Endothelial cell of umbilical vein (primary cell): ENCODE data around the gene COL15A1. TPM values are rescaled to one million over a fixed set of nuclear protein-coding genes. Genes with fewer than 3 reads are reported as not detected.

Experiments
- BruUV-seq: library from RNA; stranded (reverse); fragments of 400-500 nt; replicated peaks from 2 replicates; lab custom pipeline; 2021; lab: Mats Ljungman, UMichigan
- CTCF ChIA-PET: fragments of 300-600, 350-600 bp; sonication (Branson Sonifier 250); formaldehyde crosslinking; loops from one replicate; lab custom pipeline; 2021; ENCODE audit warnings: antibody characterized with exemption, inconsistent platforms; lab: Charles Lee
- POLR2A ChIA-PET: fragments of 300-600, 350-600 bp; sonication (Branson Sonifier 250); formaldehyde crosslinking; loops from one replicate; lab custom pipeline; 2021; ENCODE audit warnings: antibody characterized with exemption, inconsistent platforms; lab: Charles Lee
- DNase-seq: peaks from one replicate; pipeline ENCODE4 v3.0.0-alpha.2; 2011; ENCODE audit warnings: low read depth, low spot score
- FAIRE-seq: peaks from 2 replicates; lab custom pipeline; 2011; peaks lifted over from hg19 to GRCh38; lab: Jason Lieb, UNC
- H2AFZ ChIP-seq: 2 replicates; pipeline ENCODE4 v1.6.0; 2012; ENCODE audit warnings: low read depth, low read length, control low read depth, inconsistent platforms
- H3K27ac ChIP-seq: 2 replicates; pipeline ENCODE4 v1.5.1; 2011; ENCODE audit warnings: low read depth, mild to moderate bottlenecking, control low read depth, low read length, moderate library complexity; ENCODE audit not compliant: insufficient read depth
- H3K27me3 ChIP-seq, 2 experiments: 2 replicates each; pipeline versions ENCODE4 v1.6.0 to v1.6.1; 2011; ENCODE audit warnings: low read length in 2 of 2, mixed read lengths in 1 of 2; ENCODE audit not compliant: control insufficient read depth in 2 of 2, insufficient read depth in 2 of 2
- H3K36me3 ChIP-seq, 2 experiments: 2 replicates in 1 of 2; 3 replicates in 1 of 2; pipeline ENCODE4 v1.5.1; 2011; ENCODE audit warnings: low read length in 2 of 2, mild to moderate bottlenecking in 1 of 2, moderate library complexity in 1 of 2; ENCODE audit not compliant: control insufficient read depth in 2 of 2, insufficient read depth in 2 of 2; ENCODE audit errors: extremely low read depth in 1 of 2
- H3K4me1 ChIP-seq: 3 replicates; pipeline ENCODE4 v1.5.1; 2011; ENCODE audit warnings: mild to moderate bottlenecking, low read length; ENCODE audit not compliant: control insufficient read depth, insufficient read depth; ENCODE audit errors: extremely low read depth
- H3K4me2 ChIP-seq: 2 replicates; pipeline ENCODE4 v1.6.1; 2011; ENCODE audit warnings: low read length, control low read depth, mixed read lengths; ENCODE audit not compliant: insufficient read depth
- H3K4me3 ChIP-seq, 3 experiments: fragments of 200-600 bp in 1 of 3; sonication (generic), shearing (Covaris generic) in 1 of 3; replicated peaks in 1 of 3; 2 replicates each; pipeline ENCODE4 v1.5.1; 2011 to 2016; ENCODE audit warnings: control low read depth in 3 of 3, low read length in 3 of 3, mild to moderate bottlenecking in 2 of 3, inconsistent platforms in 1 of 3, low read depth in 1 of 3, moderate library complexity in 1 of 3; ENCODE audit not compliant: insufficient read depth in 1 of 3
- H3K79me2 ChIP-seq: 2 replicates; pipeline ENCODE4 v1.6.0; 2012; ENCODE audit warnings: low read length, inconsistent platforms; ENCODE audit not compliant: control insufficient read depth, insufficient read depth
- H3K9ac ChIP-seq: replicated peaks from 2 replicates; pipeline ENCODE3; 2011; ENCODE audit warnings: low read length, control low read depth; ENCODE audit not compliant: insufficient read depth; ENCODE audit errors: extremely low read depth
- H3K9me1 ChIP-seq: replicated peaks from 3 replicates; pipeline ENCODE4 v1.6.0; 2011; ENCODE audit warnings: mild to moderate bottlenecking, low read length; ENCODE audit not compliant: control insufficient read depth, insufficient read depth; ENCODE audit errors: extremely low read depth
- H3K9me3 ChIP-seq: replicated peaks from 2 replicates; pipeline ENCODE4 v1.5.1; 2012; ENCODE audit warnings: low read length, inconsistent platforms; ENCODE audit not compliant: control insufficient read depth, insufficient read depth
- H4K20me1 ChIP-seq: replicated peaks from 2 replicates; pipeline ENCODE3; 2011; ENCODE audit warnings: mild to moderate bottlenecking, low read length; ENCODE audit not compliant: control insufficient read depth, insufficient read depth; ENCODE audit errors: extremely low read depth
- EZH2 ChIP-seq: IDR thresholded peaks from 2 replicates; pipeline ENCODE4 v1.6.1; 2012; ENCODE audit warnings: borderline replicate concordance, low read depth, mild to moderate bottlenecking, moderate library complexity, low read length, inconsistent platforms; ENCODE audit not compliant: severe bottlenecking
- FOS ChIP-seq: IDR thresholded peaks from 2 replicates; pipeline ENCODE4 v1.6.1; 2011; ENCODE audit warnings: mild to moderate bottlenecking, low read length, moderate library complexity, borderline replicate concordance; ENCODE audit not compliant: insufficient read depth
- GATA2 ChIP-seq: IDR thresholded peaks from 2 replicates; pipeline ENCODE4 v1.7.0; 2011; ENCODE audit warnings: low read depth, mild to moderate bottlenecking, moderate library complexity, mixed read lengths, low read length; ENCODE audit not compliant: insufficient read length, insufficient read depth
- JUN ChIP-seq: IDR thresholded peaks from 2 replicates; pipeline ENCODE4 v1.6.1; 2011; ENCODE audit warnings: borderline replicate concordance, low read depth; ENCODE audit not compliant: insufficient read length, insufficient read depth
- MYC ChIP-seq: IDR thresholded peaks from one replicate; pipeline ENCODE4 v1.6.1; 2011; ENCODE audit warnings: mild to moderate bottlenecking, low read depth, low read length
- POLR2A ChIP-seq: IDR thresholded peaks from 2 replicates; pipeline ENCODE4 v1.6.1; 2012; ENCODE audit warnings: low read depth, mild to moderate bottlenecking, control low read depth, low read length
- POLR2AphosphoS5 ChIP-seq: IDR thresholded peaks from 2 replicates; pipeline ENCODE4 v1.6.1; 2012; ENCODE audit warnings: low read depth, mild to moderate bottlenecking, control low read depth, low read length, moderate library complexity; ENCODE audit not compliant: insufficient read depth
- dilution Hi-C: fragments of 300-500 bp; cut with MboI; formaldehyde crosslinking; loops from one replicate; pipeline ENCODE4 v1.15.0; 2019; ENCODE audit warnings: low sequenced_read_pairs; ENCODE audit not compliant: extremely low pct_ligation_motif_present
- intact Hi-C: fragments of 100-400 bp; cut with micrococcal nuclease; formaldehyde crosslinking; loops from one replicate; pipeline ENCODE4 v1.10.0; 2022
- polyA plus RNA-seq, 4 experiments: library from polyadenylated mRNA; depleted of rRNA in 3 of 4; stranded (reverse) in 3 of 4; unstranded in 1 of 4; fragments of >200 nt; gene quantifications; 2 replicates each; pipeline versions ENCODE4 v1.2.1 to v1.2.3, GENCODE V29; 2011 to 2012; ENCODE audit warnings: missing spikeins in 1 of 4
- total RNA-seq: library from RNA; stranded (reverse); gene quantifications from 2 replicates; pipeline ENCODE4 v1.2.3, GENCODE V29; 2021
- TF ChIP-seq, protein P1 (sequence below), 2 donors: IDR thresholded peaks; 1 replicate in 1 of 2; 2 replicates in 1 of 2; pipeline ENCODE4 v1.5.1; 2011; ENCODE audit warnings: low read length in 2 of 2, mild to moderate bottlenecking in 2 of 2, moderate library complexity in 2 of 2, control low read depth in 1 of 2, inconsistent platforms in 1 of 2, low read depth in 1 of 2; ENCODE audit not compliant: insufficient read depth in 1 of 2; ENCODE audit errors: extremely low read depth in 1 of 2
- TF ChIP-seq, protein P2 (sequence below): IDR thresholded peaks from 2 replicates; pipeline ENCODE4 v1.6.1; 2011; ENCODE audit not compliant: insufficient read depth, insufficient read length

Gene COL15A1
- total and polyA plus RNA-seq, 2 donors (not counting 3 experiments of a cell fraction or from before 2014, with no cell fraction given): not detected

DNA sequence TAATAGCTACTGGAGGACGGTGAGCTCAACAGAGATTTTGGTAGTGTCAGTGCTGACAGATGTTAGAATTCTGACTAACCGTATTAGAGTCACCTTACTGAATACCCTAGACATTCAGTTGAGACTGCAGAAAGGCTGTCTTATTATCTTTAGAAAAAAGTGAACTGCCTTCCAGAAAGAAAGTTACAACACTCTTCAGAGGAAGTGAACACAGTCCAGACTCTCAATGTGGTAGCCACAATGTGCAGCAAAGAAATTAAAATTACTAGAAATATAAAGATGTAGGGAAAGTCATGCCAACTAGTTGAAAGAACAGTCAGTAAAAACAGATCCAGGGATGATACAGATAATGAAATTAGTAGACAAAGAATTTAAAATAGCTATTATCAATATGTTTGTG is 47.1 kb upstream of the COL15A1 start:
- no peaks in the 10 kb centered on the region for H3K4me1 ChIP-seq
- no peak overlapping the region for H3K4me3 ChIP-seq
- dilution Hi-C loops: no loop called here
- no peaks in the 10 kb centered on the region for H4K20me1 ChIP-seq
- FAIRE-seq (no peak), DNase-seq (no peak)
- no peaks in the 10 kb centered on the region for H3K9me3 ChIP-seq
- H3K9me1 ChIP-seq: no peaks in the 10 kb centered on the region
- no TSS peak for BruUV-seq
- ChIA-PET POLR2A (no interaction called here), CTCF (no interaction called here)
- peaks cover 2 to 4% of the 10 kb centered on the region in 2 experiments for H3K27me3 ChIP-seq
- no peak overlapping the region for H3K4me2 ChIP-seq
- no peaks in the 10 kb centered on the region for H3K36me3 ChIP-seq
- H3K79me2 ChIP-seq: no peaks in the 10 kb centered on the region
- H2AFZ ChIP-seq: no peak overlapping the region
- intact Hi-C loops: no loop called here
- H3K9ac ChIP-seq: no peak overlapping the region
- TF ChIP-seq POLR2A: no peak
- no peak for TF ChIP-seq MYC
- no peak for TF ChIP-seq FOS
- TF ChIP-seq POLR2AphosphoS5: no peak
- H3K27ac ChIP-seq: no peak overlapping the region

DNA sequence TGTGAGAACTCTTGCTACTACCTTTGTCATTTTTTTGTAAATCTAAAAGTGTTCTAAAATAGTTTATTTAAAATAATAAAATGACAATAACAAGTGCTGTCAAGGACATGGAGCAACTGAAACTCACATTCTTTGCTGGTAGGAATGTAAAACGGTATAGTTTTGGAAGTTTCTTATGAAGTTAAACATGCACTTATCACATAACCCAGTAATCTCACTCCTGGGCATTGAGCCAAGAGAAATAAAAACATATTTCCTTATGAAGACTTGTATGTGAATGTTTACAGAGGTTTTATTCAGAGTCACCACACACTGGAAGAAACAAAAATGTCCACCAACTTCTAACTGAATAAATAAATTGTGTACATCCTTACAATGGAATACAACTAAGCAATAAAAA is 46.0 kb upstream of the COL15A1 start:
- Histone ChIP-seq H3K9me1 (no peaks in the 10 kb centered on the region), H3K4me3 (no peak overlapping the region), H3K36me3 (no peaks in the 10 kb centered on the region), H3K79me2 (no peaks in the 10 kb centered on the region), H3K4me2 (no peak overlapping the region), H3K9me3 (no peaks in the 10 kb centered on the region), H3K27me3 (peaks cover 4% of the 10 kb centered on the region in 2 experiments), H2AFZ (no peak overlapping the region), H3K27ac (no peak overlapping the region), H4K20me1 (no peaks in the 10 kb centered on the region), H3K9ac (no peak overlapping the region), H3K4me1 (no peaks in the 10 kb centered on the region)
- DNase-seq: peak; percentile 27
- TF ChIP-seq MYC (no peak), GATA2 (no peak), POLR2AphosphoS5 (no peak), EZH2 (no peak), POLR2A (no peak), JUN (no peak), FOS (no peak)
- TF ChIP-seq, protein P1, sequence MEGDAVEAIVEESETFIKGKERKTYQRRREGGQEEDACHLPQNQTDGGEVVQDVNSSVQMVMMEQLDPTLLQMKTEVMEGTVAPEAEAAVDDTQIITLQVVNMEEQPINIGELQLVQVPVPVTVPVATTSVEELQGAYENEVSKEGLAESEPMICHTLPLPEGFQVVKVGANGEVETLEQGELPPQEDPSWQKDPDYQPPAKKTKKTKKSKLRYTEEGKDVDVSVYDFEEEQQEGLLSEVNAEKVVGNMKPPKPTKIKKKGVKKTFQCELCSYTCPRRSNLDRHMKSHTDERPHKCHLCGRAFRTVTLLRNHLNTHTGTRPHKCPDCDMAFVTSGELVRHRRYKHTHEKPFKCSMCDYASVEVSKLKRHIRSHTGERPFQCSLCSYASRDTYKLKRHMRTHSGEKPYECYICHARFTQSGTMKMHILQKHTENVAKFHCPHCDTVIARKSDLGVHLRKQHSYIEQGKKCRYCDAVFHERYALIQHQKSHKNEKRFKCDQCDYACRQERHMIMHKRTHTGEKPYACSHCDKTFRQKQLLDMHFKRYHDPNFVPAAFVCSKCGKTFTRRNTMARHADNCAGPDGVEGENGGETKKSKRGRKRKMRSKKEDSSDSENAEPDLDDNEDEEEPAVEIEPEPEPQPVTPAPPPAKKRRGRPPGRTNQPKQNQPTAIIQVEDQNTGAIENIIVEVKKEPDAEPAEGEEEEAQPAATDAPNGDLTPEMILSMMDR (IDR thresholded peaks at IDR 0.05; ENCODE audit: extremely low read depth in 1 of 2, insufficient read depth in 1 of 2, low read depth in 1 of 2, low read length in 2 of 2): no peak
- TF ChIP-seq, protein P2, sequence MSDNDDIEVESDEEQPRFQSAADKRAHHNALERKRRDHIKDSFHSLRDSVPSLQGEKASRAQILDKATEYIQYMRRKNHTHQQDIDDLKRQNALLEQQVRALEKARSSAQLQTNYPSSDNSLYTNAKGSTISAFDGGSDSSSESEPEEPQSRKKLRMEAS: no peak
- ChIA-PET POLR2A (no interaction called here), CTCF (interaction anchor here (0.6 kb wide), 1 partner anchor 1325 kb away, joined by 3 read pairs; no protein-coding TSS in a partner anchor)
- intact Hi-C loops (no loop called here), dilution Hi-C loops (no loop called here)
- no TSS peak for BruUV-seq
- no peak for FAIRE-seq
